GM12878 (cell line): ENCODE results near the gene TMSB4X. TPM values are rescaled to one million over a fixed set of nuclear protein-coding genes. Genes with fewer than 3 reads are reported as not detected.
A peak's percentile ranks its signal among the peaks of the same experiment; 100 is the strongest.
"Not testable (repeated sequence)": the region's sequence is repeated elsewhere in the genome, so short reads cannot be mapped to it uniquely, and the experiment has no call there.

Experiments used
- ATAC-seq: fragments of 200-7000 bp; cut with Tn5 transposase; 3 replicates; pipeline ENCODE4 v1.9.1; 2020; ENCODE audit warnings: mild to moderate bottlenecking, moderate library complexity
- BruUV-seq: library from RNA; stranded (reverse); fragments of 400-500 nt; replicated peaks from 2 replicates; lab custom pipeline; 2021; lab: Mats Ljungman, UMichigan
- CTCF ChIA-PET: fragments of 300-600 bp; sonication (Branson Sonifier 250); formaldehyde crosslinking; extraction: SDS; loops from one replicate; lab custom pipeline; 2021; ENCODE audit warnings: inconsistent platforms; lab: Yijun Ruan, JAX
- POLR2A ChIA-PET: fragments of 350-600 bp; formaldehyde crosslinking; extraction: SDS; loops from one replicate; lab custom pipeline; 2021; ENCODE audit warnings: inconsistent platforms; lab: Charles Lee
- RAD21 ChIA-PET: fragments of 300-600 bp; sonication (Branson Sonifier 250); formaldehyde crosslinking; loops from one replicate; lab custom pipeline; 2023; ENCODE audit warnings: antibody characterized with exemption; ENCODE audit not compliant: unreplicated experiment; lab: Charles Lee
- SMC1A ChIA-PET: fragments of 300-600 bp; sonication (Branson Sonifier 250); formaldehyde crosslinking; loops from one replicate; lab custom pipeline; 2023; ENCODE audit not compliant: unreplicated experiment, uncharacterized antibody; lab: Charles Lee
- DNase-seq: peaks from one replicate; pipeline ENCODE4 v3.0.0-alpha.2; 2011; ENCODE audit warnings: low read depth, low spot score
- FAIRE-seq: peaks from 3 replicates; lab custom pipeline; 2011; peaks lifted over from hg19 to GRCh38; lab: Jason Lieb, UNC
- H2AFZ ChIP-seq: 2 replicates; pipeline ENCODE4 v1.6.0; 2011; ENCODE audit warnings: low read depth, low read length, control low read depth; ENCODE audit not compliant: control insufficient read depth
- H3K27ac ChIP-seq: 2 replicates; pipeline ENCODE4 v1.5.1; 2011; ENCODE audit warnings: control low read depth; ENCODE audit not compliant: control insufficient read depth, insufficient read depth
- H3K27me3 ChIP-seq, 2 experiments: replicated peaks in 1 of 2; 2 replicates each; pipeline versions ENCODE4 v1.6.0 to v1.6.1; 2011; ENCODE audit warnings: low read length in 1 of 2; ENCODE audit not compliant: control insufficient read depth in 2 of 2, insufficient read depth in 2 of 2
- H3K36me3 ChIP-seq, 2 experiments: 2 replicates each; pipeline ENCODE4 v1.5.1; 2011; ENCODE audit warnings: low read length in 1 of 2; ENCODE audit not compliant: control insufficient read depth in 2 of 2, insufficient read depth in 2 of 2
- H3K4me1 ChIP-seq: 2 replicates; pipeline ENCODE4 v1.6.1; 2011; ENCODE audit warnings: mild to moderate bottlenecking, low read length, moderate library complexity, mixed read lengths; ENCODE audit not compliant: control insufficient read depth, insufficient read depth
- H3K4me2 ChIP-seq: 2 replicates; pipeline ENCODE4 v1.6.0; 2011; ENCODE audit warnings: control low read depth; ENCODE audit not compliant: control insufficient read depth, insufficient read depth
- H3K4me3 ChIP-seq: fragments of 200-600 bp; sonication (generic); 2 replicates; pipeline ENCODE4 v1.5.1; 2016
- H3K79me2 ChIP-seq: 2 replicates; pipeline ENCODE4 v1.6.0; 2011; ENCODE audit warnings: low read length; ENCODE audit not compliant: control insufficient read depth, insufficient read depth
- H3K9ac ChIP-seq: 2 replicates; pipeline ENCODE4 v1.8.0; 2011; ENCODE audit warnings: low read length, control low read depth, mixed read lengths; ENCODE audit not compliant: control insufficient read depth, insufficient read depth
- H3K9me3 ChIP-seq: replicated peaks from 3 replicates; pipeline ENCODE4 v1.5.1; 2011; ENCODE audit warnings: mild to moderate bottlenecking, low read length; ENCODE audit not compliant: control insufficient read depth, insufficient read depth
- H4K20me1 ChIP-seq: 2 replicates; pipeline ENCODE4 v1.6.0; 2011; ENCODE audit not compliant: control insufficient read depth, insufficient read depth
- BACH1 ChIP-seq: fragments of 450-650 bp; IDR thresholded peaks from 2 replicates; pipeline ENCODE4 v1.6.1; 2017; ENCODE audit warnings: mild to moderate bottlenecking, borderline replicate concordance
- BCL3 ChIP-seq: IDR thresholded peaks from 2 replicates; pipeline ENCODE4 v1.6.1; 2011; ENCODE audit warnings: borderline replicate concordance, low read depth, mild to moderate bottlenecking, moderate library complexity, low read length; ENCODE audit not compliant: insufficient read depth, poor library complexity, severe bottlenecking
- JUNB ChIP-seq: IDR thresholded peaks from 2 replicates; pipeline ENCODE4 v1.6.1; 2016; ENCODE audit warnings: antibody characterized with exemption, mild to moderate bottlenecking
- PAX5 ChIP-seq: IDR thresholded peaks from 2 replicates; pipeline ENCODE4 v1.6.1; 2011; ENCODE audit warnings: low read depth, low read length, borderline replicate concordance
- POLR2A ChIP-seq: IDR thresholded peaks from 2 replicates; pipeline ENCODE4 v1.6.1; 2011; ENCODE audit warnings: low read depth, mild to moderate bottlenecking, low read length
- POLR2AphosphoS2 ChIP-seq: IDR thresholded peaks from 2 replicates; pipeline ENCODE4 v1.6.1; 2011; ENCODE audit warnings: low read depth, mild to moderate bottlenecking, low read length, improper control_type of control experiment, moderate library complexity
- RELB ChIP-seq: fragments of 450-650 bp; IDR thresholded peaks from 2 replicates; pipeline ENCODE4 v1.6.1; 2017; ENCODE audit warnings: low read depth, mild to moderate bottlenecking, moderate library complexity
- SMAD5 ChIP-seq: IDR thresholded peaks from 2 replicates; pipeline ENCODE4 v1.6.1; 2016; ENCODE audit warnings: antibody characterized with exemption, low read depth
- TARDBP ChIP-seq: IDR thresholded peaks from 2 replicates; pipeline ENCODE4 v1.6.1; 2016; ENCODE audit warnings: borderline replicate concordance
- ZBTB11 ChIP-seq: fragments of 450-650 bp; formaldehyde crosslinking; IDR thresholded peaks from 2 replicates; pipeline ENCODE4 v1.5.0; 2022; ENCODE audit warnings: mild to moderate bottlenecking, missing genetic modification characterization
- WGBS: methylation state at CpG from one replicate; pipeline ENCODE4 v1.1.6; 2016; ENCODE audit warnings: low lambda C conversion rate; ENCODE audit not compliant: insufficient replicate concordance, insufficient coverage; ENCODE audit errors: missing lambda C conversion rate; 5-methylcytosine and 5-hydroxymethylcytosine counted together
- in situ Hi-C: fragments of 300-500 bp; cut with MboI; formaldehyde crosslinking; loops from 9 replicates; pipeline ENCODE4 v1.14.3; 2018; ENCODE audit warnings: mixed read lengths
- intact Hi-C: fragments of 100-400 bp; cut with micrococcal nuclease; formaldehyde crosslinking; loops from one replicate; pipeline ENCODE4 v1.14.2; 2022; ENCODE audit not compliant: unreplicated experiment
- polyA plus RNA-seq, 11 experiments: library from polyadenylated mRNA; depleted of rRNA in 4 of 11; unstranded in 6 of 11; stranded (reverse) in 5 of 11; fragments of >200 nt; fragmentation: Nextera tagmentation in 4 of 11; fragmentation: Illumina TruSeq in 1 of 11; extraction: Ambion mirVana in 4 of 11; extraction: Trizol in 1 of 11; gene quantifications; 1 replicate in 1 of 11; 2 replicates in 10 of 11; pipeline versions ENCODE4 v1.2.1 to v1.2.3, GENCODE V29; 2011 to 2016; ENCODE audit warnings: inconsistent platforms in 2 of 11, missing spikeins in 2 of 11, low read depth in 1 of 11
- total RNA-seq, 4 experiments: library from RNA; depleted of rRNA in 3 of 4; stranded (reverse); fragments of >200 nt in 3 of 4; fragmentation: Illumina TruSeq in 1 of 4; extraction: Trizol in 1 of 4; gene quantifications; 2 replicates each; pipeline versions ENCODE4 v1.2.1 to v1.2.3, GENCODE V29; 2013 to 2021

TMSB4X gene
- total and polyA plus RNA-seq, 10 of the 15 experiments (the other 5 are each of a cell fraction or from before 2014, with no cell fraction given) = 13,924 to 37,234 (median 23,705) TPM

- TF ChIP-seq RELB = peak; percentile 56
Measured at GRCh38 chrX:12975991-12976558, 1.2 kb downstream of the TMSB4X start (continued).

- FAIRE-seq, intact Hi-C loops: not testable (repeated sequence)
- peaks cover 55% of the 10 kb centered on the region for H3K79me2 ChIP-seq
- TF ChIP-seq BACH1 = peak; percentile 74; the same call in 1 of the 2 replicates
- peak; percentile 24; the same call in 1 of the 2 replicates for TF ChIP-seq ZBTB11 (CRISPR knock-in tag)
- peak; percentile 73 for TF ChIP-seq BCL3
- TF ChIP-seq JUNB = 0 out of 2 replicates have a peak, but pooled peaks have one; percentile 5
- TF ChIP-seq POLR2AphosphoS2 = peak; percentile 93
- peak; percentile 73; the same call in 1 of the 2 replicates for TF ChIP-seq PAX5
- peak; percentile 13; the same call in 1 of the 2 replicates for TF ChIP-seq TARDBP
- TF ChIP-seq POLR2A = peak; percentile 80
- TF ChIP-seq SMAD5 = peak; percentile 90
Measured at GRCh38 chrX:12976819-12977732, 2.2 kb downstream of the TMSB4X start.

More at GRCh38 chrX:12976819-12977732, 2.2 kb downstream of the TMSB4X start:
- TSS peak; percentile 88 for BruUV-seq
- H2AFZ ChIP-seq, DNase-seq, H3K27me3 ChIP-seq, in situ Hi-C loops, ATAC-seq, H3K9me3 ChIP-seq, H4K20me1 ChIP-seq, H3K36me3 ChIP-seq: not testable (repeated sequence)
- RAD21 ChIA-PET = interaction anchor here (0.9 to 23.0 kb wide), 14 partner anchors 9 to 511 kb away, joined by 3 to 562 read pairs (median 8); no protein-coding TSS in a partner anchor
- Histone ChIP-seq H3K9ac (peak overlapping the region; percentile 93), H3K4me2 (peak overlapping the region; percentile 66), H3K27ac (peak overlapping the region; percentile 90), H3K4me1 (peaks cover 19% of the 10 kb centered on the region), H3K4me3 (peak overlapping the region; percentile 81)
- WGBS = 28% methylated on average over 10 of the region's 12 CpGs
- POLR2A ChIA-PET = interaction anchor here (0.9 to 13.6 kb wide), 12 partner anchors 9 to 278 kb away, joined by 3 to 157 read pairs (median 6); no protein-coding TSS in a partner anchor
- CTCF ChIA-PET = interaction anchor here (0.8 to 2.7 kb wide), 8 partner anchors 18 to 116 kb away, joined by 3 to 13 read pairs (median 4); no protein-coding TSS in a partner anchor
- SMC1A ChIA-PET = interaction anchor here (0.6 to 24.6 kb wide), 17 partner anchors 7 to 511 kb away, joined by 3 to 595 read pairs (median 4); no protein-coding TSS in a partner anchor
